KMS-11 (cell line): Measurements from ENCODE around the gene IL22RA2.
A peak's percentile ranks its signal among the peaks of the same experiment; 100 is the strongest.

ENCODE experiments used
- H2AFZ ChIP-seq: fragments of 200-600 bp; sonication (generic); 2 replicates; pipeline ENCODE4 v1.6.1; 2016; ENCODE audit warnings: antibody characterized with exemption, mixed run types, low read depth
- H3K27ac ChIP-seq: fragments of 200-600 bp; sonication (generic); 2 replicates; pipeline ENCODE4 v1.6.1; 2016; ENCODE audit warnings: mild to moderate bottlenecking, mixed run types
- H3K27me3 ChIP-seq: fragments of 200-600 bp; sonication (generic); 2 replicates; pipeline ENCODE4 v1.6.1; 2017; ENCODE audit warnings: mild to moderate bottlenecking, low read depth, mixed run types, moderate library complexity; ENCODE audit not compliant: insufficient read depth
- H3K36me3 ChIP-seq: fragments of 200-600 bp; sonication (generic); 2 replicates; pipeline ENCODE4 v1.6.1; 2017; ENCODE audit warnings: mild to moderate bottlenecking, mixed run types; ENCODE audit not compliant: insufficient read depth
- H3K4me1 ChIP-seq: fragments of 200-600 bp; sonication (generic); 2 replicates; pipeline ENCODE4 v1.6.1; 2016; ENCODE audit warnings: mild to moderate bottlenecking, low read depth, mixed run types; ENCODE audit not compliant: poor library complexity, severe bottlenecking
- H3K4me2 ChIP-seq: fragments of 200-600 bp; sonication (generic); 2 replicates; pipeline ENCODE4 v1.7.0; 2016; ENCODE audit warnings: mild to moderate bottlenecking, mixed run types
- H3K4me3 ChIP-seq: fragments of 200-600 bp; sonication (generic); IDR thresholded peaks from 2 replicates; pipeline ENCODE4 v1.6.1; 2017; ENCODE audit warnings: low read depth, low read length, mixed read lengths; ENCODE audit not compliant: insufficient read depth
- H3K79me2 ChIP-seq: fragments of 200-600 bp; sonication (generic); 2 replicates; pipeline ENCODE4 v1.6.1; 2016; ENCODE audit warnings: low read depth, mixed run types; ENCODE audit not compliant: insufficient read depth
- H3K9ac ChIP-seq: fragments of 200-600 bp; sonication (generic); 2 replicates; pipeline ENCODE4 v1.6.1; 2016; ENCODE audit warnings: mild to moderate bottlenecking, mixed run types
- H4K20me1 ChIP-seq: fragments of 200-600 bp; sonication (generic); 2 replicates; pipeline ENCODE4 v1.6.1; 2016; ENCODE audit warnings: mild to moderate bottlenecking, mixed run types; ENCODE audit not compliant: insufficient read depth
- CTCF ChIP-seq: fragments of 200-600 bp; sonication (generic); conservative IDR thresholded peaks from 2 replicates; pipeline ENCODE4 v1.6.1; 2017; ENCODE audit warnings: low read depth, mild to moderate bottlenecking, antibody characterized with exemption, low read length, moderate library complexity, mixed read lengths

The IL22RA2 gene

DNA sequence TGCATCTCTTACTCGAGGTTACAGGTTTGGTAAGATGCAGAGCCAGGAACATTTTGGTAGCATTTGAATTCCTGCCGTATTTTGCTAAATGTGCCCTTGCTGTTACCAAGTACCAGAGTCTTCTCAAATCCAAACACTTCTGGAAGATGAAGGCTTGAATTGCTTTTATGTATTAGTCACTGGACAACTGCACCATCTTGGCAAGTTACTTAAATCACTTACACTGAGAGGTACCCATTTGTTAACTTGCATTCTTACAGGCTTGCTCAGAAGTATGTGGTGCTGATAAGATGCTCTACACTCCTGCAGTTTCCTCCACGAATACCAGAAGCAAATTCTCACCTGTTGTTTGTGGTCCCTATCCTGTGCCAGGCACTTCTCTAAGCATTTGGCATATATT is 12.7 kb downstream of the IL22RA2 start:
- Histone ChIP-seq H4K20me1 (0 out of 2 replicates have a peak, but pooled peaks cover 3% of the 10 kb centered on the region), H3K4me3 (no peak overlapping the region), H3K36me3 (no peaks in the 10 kb centered on the region), H3K79me2 (no peaks in the 10 kb centered on the region), H3K9ac (no peak overlapping the region), H3K4me1 (peaks cover 31% of the 10 kb centered on the region), H2AFZ (no peak overlapping the region), H3K27me3 (no peaks in the 10 kb centered on the region; the same call in 1 of the 2 replicates), H3K4me2 (no peak overlapping the region), H3K27ac (no peak overlapping the region)
- no peak for TF ChIP-seq CTCF

DNA sequence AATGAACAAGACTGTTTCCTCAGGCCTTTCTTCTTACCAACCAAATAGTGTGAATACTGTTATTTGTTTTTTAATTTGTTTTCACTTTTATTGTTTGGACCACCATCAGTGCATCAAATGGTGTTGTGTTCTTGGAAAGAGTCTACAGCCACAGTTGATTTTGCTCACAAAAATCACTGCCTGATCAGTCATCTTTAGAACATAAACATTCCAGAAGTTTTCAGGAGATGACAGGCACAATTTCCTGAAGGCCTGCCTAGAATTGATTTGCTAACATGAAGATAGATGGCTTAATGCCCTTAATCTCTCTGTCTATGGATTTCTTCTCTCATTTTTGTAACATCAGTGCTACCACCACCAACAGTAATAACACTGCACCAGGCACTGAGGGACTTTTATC is 13.5 kb downstream of the IL22RA2 start:
- H3K27ac ChIP-seq, result no peak overlapping the region
- H3K79me2 ChIP-seq, result no peaks in the 10 kb centered on the region
- no peaks in the 10 kb centered on the region; the same call in 1 of the 2 replicates for H3K27me3 ChIP-seq
- no peak for TF ChIP-seq CTCF
- no peak overlapping the region for H2AFZ ChIP-seq
- H3K4me2 ChIP-seq, result no peak overlapping the region
- no peak overlapping the region for H3K4me3 ChIP-seq
- no peaks in the 10 kb centered on the region for H3K36me3 ChIP-seq
- 0 out of 2 replicates have a peak, but pooled peaks cover under 1% of the 10 kb centered on the region for H4K20me1 ChIP-seq
- H3K4me1 ChIP-seq, result peaks cover 27% of the 10 kb centered on the region
- H3K9ac ChIP-seq, result no peak overlapping the region

DNA sequence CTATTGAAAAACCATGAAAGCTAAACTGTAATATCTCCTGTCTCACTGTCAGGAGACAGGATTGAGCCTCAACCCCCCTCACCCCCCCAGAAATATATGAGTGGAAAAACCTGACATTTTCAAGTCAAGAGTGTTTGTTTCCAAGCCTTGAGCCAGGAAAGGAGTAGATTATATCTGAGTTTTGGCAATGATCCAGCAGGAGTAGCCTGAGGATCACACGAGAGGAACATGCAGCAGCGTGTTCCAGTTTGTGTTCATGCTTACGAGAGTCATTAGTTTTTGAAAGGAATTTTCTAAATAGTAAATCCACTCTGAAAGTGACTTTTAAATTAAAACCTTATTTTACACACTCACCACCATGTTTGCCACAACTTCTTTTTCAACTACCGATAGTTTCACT is 15.8 kb downstream of the IL22RA2 start:
- Histone ChIP-seq H4K20me1 (no peaks in the 10 kb centered on the region), H3K4me2 (no peak overlapping the region), H3K4me3 (no peak overlapping the region), H3K36me3 (no peaks in the 10 kb centered on the region), H3K9ac (no peak overlapping the region), H3K79me2 (no peaks in the 10 kb centered on the region), H3K27ac (no peak overlapping the region), H2AFZ (no peak overlapping the region), H3K4me1 (peaks cover 13% of the 10 kb centered on the region), H3K27me3 (no peaks in the 10 kb centered on the region; the same call in 1 of the 2 replicates)
- TF ChIP-seq CTCF, result no peak

- no peaks in the 10 kb centered on the region for H3K36me3 ChIP-seq
- no peak overlapping the region for H3K27ac ChIP-seq
- no peak overlapping the region for H3K4me3 ChIP-seq
- peaks cover 13% of the 10 kb centered on the region for H3K4me1 ChIP-seq
- no peak overlapping the region for H3K4me2 ChIP-seq
- no peak overlapping the region for H2AFZ ChIP-seq
- H4K20me1 ChIP-seq, result no peaks in the 10 kb centered on the region
- no peaks in the 10 kb centered on the region; the same call in 1 of the 2 replicates for H3K27me3 ChIP-seq
- H3K9ac ChIP-seq, result no peak overlapping the region
- no peak for TF ChIP-seq CTCF
- H3K79me2 ChIP-seq, result no peaks in the 10 kb centered on the region
Observed at GRCh38 chr6:137156650-137157049, 16.8 kb downstream of the IL22RA2 start.

GRCh38 chr6:137155830-137156229 is 17.6 kb downstream of the IL22RA2 start:
- H3K36me3 ChIP-seq, result no peaks in the 10 kb centered on the region
- no peak overlapping the region for H3K27ac ChIP-seq
- peaks cover 13% of the 10 kb centered on the region for H3K4me1 ChIP-seq
- TF ChIP-seq CTCF, result no peak
- H3K4me3 ChIP-seq, result no peak overlapping the region
- no peak overlapping the region for H2AFZ ChIP-seq
- H3K27me3 ChIP-seq, result no peaks in the 10 kb centered on the region
- no peak overlapping the region for H3K9ac ChIP-seq
- no peaks in the 10 kb centered on the region for H3K79me2 ChIP-seq
- peak overlapping the region; percentile 3 for H3K4me2 ChIP-seq
- no peaks in the 10 kb centered on the region for H4K20me1 ChIP-seq
